Hepatocyte (in vitro differentiated cells): ENCODE data around the gene MATN4. TPM values are rescaled to one million over a fixed set of nuclear protein-coding genes. Genes with fewer than 3 reads are reported as not detected.

Source experiments
- DNase-seq: peaks from one replicate; pipeline ENCODE4 v3.0.0-alpha.2; 2016; ENCODE audit warnings: low spot score
- H2AFZ ChIP-seq: fragments of 200-600 bp; sonication (generic); 2 replicates; pipeline ENCODE4 v1.6.0; 2016; ENCODE audit warnings: antibody characterized with exemption, mild to moderate bottlenecking
- H3K27ac ChIP-seq: fragments of 200-600 bp; sonication (generic); 2 replicates; pipeline ENCODE4 v1.5.1; 2016; ENCODE audit warnings: mild to moderate bottlenecking
- H3K27me3 ChIP-seq: fragments of 200-600 bp; sonication (generic); 2 replicates; pipeline ENCODE4 v1.6.1; 2016
- H3K36me3 ChIP-seq: fragments of 200-600 bp; sonication (generic); replicated peaks from 2 replicates; pipeline ENCODE4 v1.5.1; 2016; ENCODE audit warnings: low read depth; ENCODE audit not compliant: insufficient read depth
- H3K4me1 ChIP-seq: fragments of 200-600 bp; sonication (generic); 2 replicates; pipeline ENCODE4 v1.5.1; 2016; ENCODE audit warnings: mild to moderate bottlenecking, moderate library complexity; ENCODE audit not compliant: insufficient read depth
- H3K4me2 ChIP-seq: fragments of 200-600 bp; sonication (generic); 2 replicates; pipeline ENCODE4 v1.6.0; 2016
- H3K4me3 ChIP-seq: fragments of 200-600 bp; sonication (generic); 2 replicates; pipeline ENCODE4 v1.5.1; 2016; ENCODE audit warnings: mild to moderate bottlenecking
- H3K79me2 ChIP-seq: fragments of 200-600 bp; sonication (generic); 2 replicates; pipeline ENCODE4 v1.6.0; 2017; ENCODE audit warnings: mild to moderate bottlenecking
- H3K9me2 ChIP-seq: fragments of 200-600 bp; sonication (generic); replicated peaks from 2 replicates; pipeline ENCODE4 v1.6.0; 2017; ENCODE audit warnings: mild to moderate bottlenecking; ENCODE audit not compliant: insufficient read depth
- H3K9me3 ChIP-seq: fragments of 200-600 bp; sonication (generic); 2 replicates; pipeline ENCODE4 v1.5.1; 2016; ENCODE audit warnings: low read depth, mild to moderate bottlenecking
- H4K20me1 ChIP-seq: fragments of 200-600 bp; sonication (generic); 2 replicates; pipeline ENCODE4 v1.6.0; 2016; ENCODE audit warnings: mild to moderate bottlenecking; ENCODE audit not compliant: insufficient read depth, poor library complexity, severe bottlenecking
- EZH2 ChIP-seq: fragments of 200-600 bp; sonication (generic); IDR thresholded peaks from 2 replicates; pipeline ENCODE4 v1.6.1; 2016; ENCODE audit warnings: antibody characterized with exemption, mild to moderate bottlenecking, borderline replicate concordance
- EZH2phosphoT487 ChIP-seq: fragments of 200-600 bp; sonication (generic); IDR thresholded peaks from one replicate; pipeline ENCODE4 v1.6.1; 2018; ENCODE audit warnings: antibody characterized with exemption, mild to moderate bottlenecking, low read depth, moderate library complexity; ENCODE audit not compliant: unreplicated experiment, severe bottlenecking
- WGBS: methylation state at CpG from one replicate; pipeline ENCODE4 v1.1.6; 2016; ENCODE audit warnings: low lambda C conversion rate; ENCODE audit errors: missing lambda C conversion rate; 5-methylcytosine and 5-hydroxymethylcytosine counted together
- polyA plus RNA-seq: library from polyadenylated mRNA; unstranded; fragments of >200 nt; fragmentation: Nextera tagmentation; extraction: Ambion mirVana; gene quantifications from 2 replicates; pipeline ENCODE4 v1.2.1, GENCODE V29; 2016
- total RNA-seq: library from RNA; depleted of rRNA; stranded (reverse); fragments of >200 nt; gene quantifications from 2 replicates; pipeline ENCODE4 v1.2.3, GENCODE V29; 2014
- TF ChIP-seq, protein P1 (sequence below): fragments of 200-600 bp; sonication (generic); IDR thresholded peaks from 2 replicates; pipeline ENCODE4 v1.5.1; 2016; ENCODE audit warnings: antibody characterized with exemption, mild to moderate bottlenecking; ENCODE audit not compliant: poor library complexity

Gene MATN4
- total and polyA plus RNA-seq, 2 experiments from 2014 or later = 0.57 TPM; not detected in 1

DNA sequence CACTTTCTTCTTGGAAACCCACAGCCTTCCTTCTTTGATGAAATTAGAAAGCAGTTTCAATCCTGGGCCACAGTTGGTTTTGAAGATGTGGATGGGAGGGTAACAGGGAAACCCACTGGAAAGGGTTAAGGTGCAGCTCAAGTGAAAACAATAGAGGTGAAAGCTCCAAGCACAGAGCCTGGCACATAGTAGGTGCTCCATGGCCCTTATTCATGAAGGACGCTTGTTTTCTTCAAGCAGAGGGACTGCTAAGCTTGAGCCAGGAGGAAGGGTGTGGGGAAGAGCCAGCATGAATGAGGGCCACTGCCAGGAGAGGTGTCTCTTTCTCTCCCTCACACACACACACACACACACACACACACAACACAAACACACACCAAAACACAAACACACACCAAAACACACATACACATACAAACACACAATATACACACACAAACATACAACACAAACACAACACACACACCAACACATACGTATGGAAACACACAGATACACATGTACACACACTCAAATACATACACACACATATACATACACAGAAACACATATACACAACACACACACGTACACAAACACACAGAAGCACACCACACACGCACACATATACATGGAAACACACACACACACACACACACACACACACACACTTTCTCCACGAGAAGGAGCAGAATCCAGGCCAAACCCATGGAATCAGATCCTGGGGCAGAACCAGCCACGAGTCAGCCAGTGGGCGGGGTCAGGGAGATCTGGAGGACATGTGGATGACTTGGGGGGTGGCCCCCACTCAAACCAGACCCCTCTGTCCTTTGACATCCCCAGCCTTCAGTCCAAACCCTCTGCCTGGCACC is 25.2 kb downstream of the MATN4 start:
- no peaks in the 10 kb centered on the region for H3K9me3 ChIP-seq
- H2AFZ ChIP-seq = no peak overlapping the region
- no peak overlapping the region for H3K4me2 ChIP-seq
- no peaks in the 10 kb centered on the region for H3K36me3 ChIP-seq
- H3K4me1 ChIP-seq = no peaks in the 10 kb centered on the region
- H3K27ac ChIP-seq = no peak overlapping the region
- no peaks in the 10 kb centered on the region for H3K9me2 ChIP-seq
- H3K4me3 ChIP-seq = no peak overlapping the region
- DNase-seq = no peak
- H4K20me1 ChIP-seq = no peaks in the 10 kb centered on the region
- 79% methylated on average over 7 of the region's 7 CpGs for WGBS
- no peaks in the 10 kb centered on the region for H3K27me3 ChIP-seq
- TF ChIP-seq EZH2 (no peak), EZH2phosphoT487 (no peak)
- TF ChIP-seq, protein P1, sequence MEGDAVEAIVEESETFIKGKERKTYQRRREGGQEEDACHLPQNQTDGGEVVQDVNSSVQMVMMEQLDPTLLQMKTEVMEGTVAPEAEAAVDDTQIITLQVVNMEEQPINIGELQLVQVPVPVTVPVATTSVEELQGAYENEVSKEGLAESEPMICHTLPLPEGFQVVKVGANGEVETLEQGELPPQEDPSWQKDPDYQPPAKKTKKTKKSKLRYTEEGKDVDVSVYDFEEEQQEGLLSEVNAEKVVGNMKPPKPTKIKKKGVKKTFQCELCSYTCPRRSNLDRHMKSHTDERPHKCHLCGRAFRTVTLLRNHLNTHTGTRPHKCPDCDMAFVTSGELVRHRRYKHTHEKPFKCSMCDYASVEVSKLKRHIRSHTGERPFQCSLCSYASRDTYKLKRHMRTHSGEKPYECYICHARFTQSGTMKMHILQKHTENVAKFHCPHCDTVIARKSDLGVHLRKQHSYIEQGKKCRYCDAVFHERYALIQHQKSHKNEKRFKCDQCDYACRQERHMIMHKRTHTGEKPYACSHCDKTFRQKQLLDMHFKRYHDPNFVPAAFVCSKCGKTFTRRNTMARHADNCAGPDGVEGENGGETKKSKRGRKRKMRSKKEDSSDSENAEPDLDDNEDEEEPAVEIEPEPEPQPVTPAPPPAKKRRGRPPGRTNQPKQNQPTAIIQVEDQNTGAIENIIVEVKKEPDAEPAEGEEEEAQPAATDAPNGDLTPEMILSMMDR = no peak
- H3K79me2 ChIP-seq = no peaks in the 10 kb centered on the region

DNA sequence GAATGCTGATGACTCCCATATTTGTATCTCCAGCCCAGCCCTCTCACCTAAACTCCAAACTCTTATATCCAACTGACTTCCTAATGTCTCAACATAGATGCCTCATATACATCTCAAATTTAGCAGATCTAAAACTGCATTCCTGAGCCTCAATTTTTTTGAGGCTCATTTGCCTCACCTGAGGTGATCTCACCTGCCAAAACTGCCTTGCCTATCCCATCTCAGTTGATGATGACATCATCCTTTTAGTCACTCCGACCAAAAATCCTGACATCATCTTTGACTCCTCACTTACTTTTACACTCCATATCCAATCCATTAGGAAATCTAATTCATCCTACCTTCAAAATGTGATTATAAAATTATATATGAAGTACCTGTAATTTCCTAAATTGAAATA is 28.1 kb downstream of the MATN4 start:
- no peak for TF ChIP-seq EZH2
- TF ChIP-seq, protein P1 = no peak
- no peaks in the 10 kb centered on the region for H3K9me3 ChIP-seq
- no peaks in the 10 kb centered on the region for H3K36me3 ChIP-seq
- H3K4me3 ChIP-seq = no peak overlapping the region
- no peaks in the 10 kb centered on the region for H3K9me2 ChIP-seq
- no peaks in the 10 kb centered on the region for H3K27me3 ChIP-seq
- no peak overlapping the region for H3K27ac ChIP-seq
- H3K4me2 ChIP-seq = no peak overlapping the region
- H3K79me2 ChIP-seq = no peaks in the 10 kb centered on the region
- no peak overlapping the region for H2AFZ ChIP-seq
- no peak for DNase-seq
- WGBS = 80% methylated on average over 1 of the region's 1 CpG
- no peaks in the 10 kb centered on the region for H4K20me1 ChIP-seq
- no peaks in the 10 kb centered on the region for H3K4me1 ChIP-seq

DNA sequence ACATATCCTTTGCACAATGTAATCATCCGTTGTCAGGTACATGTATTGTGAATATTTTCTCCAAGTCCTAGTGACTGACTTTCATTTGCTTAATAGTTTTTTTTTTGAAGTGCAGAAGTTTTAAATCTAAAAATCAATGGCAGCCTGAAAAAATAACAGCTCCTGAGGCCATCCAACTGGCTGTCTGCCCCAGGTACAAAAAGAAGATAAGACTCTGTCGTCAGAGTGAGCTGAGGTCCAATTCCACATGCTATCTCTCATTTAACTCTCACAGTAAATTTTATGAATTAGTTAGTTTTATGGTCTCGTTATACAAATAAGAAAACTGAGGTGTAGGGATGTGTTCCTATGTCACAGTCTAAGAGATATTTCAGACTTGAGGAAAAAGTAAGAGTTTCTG is 32.8 kb downstream of the MATN4 start:
- H3K4me1 ChIP-seq = no peaks in the 10 kb centered on the region
- WGBS = 79% methylated on average over 3 of the region's 3 CpGs

More for the DNA sequence above, 32.8 kb downstream of the MATN4 start:
- no peak overlapping the region for H3K27ac ChIP-seq
- no peaks in the 10 kb centered on the region for H3K79me2 ChIP-seq
- H3K9me3 ChIP-seq = no peaks in the 10 kb centered on the region
- no peak overlapping the region for H3K4me3 ChIP-seq
- H3K27me3 ChIP-seq = no peaks in the 10 kb centered on the region
- H2AFZ ChIP-seq = no peak overlapping the region
- no peak for DNase-seq
- no peaks in the 10 kb centered on the region for H3K9me2 ChIP-seq
- no peaks in the 10 kb centered on the region for H4K20me1 ChIP-seq
- TF ChIP-seq EZH2 (no peak), EZH2phosphoT487 (no peak)
- TF ChIP-seq, protein P1 = no peak
- no peaks in the 10 kb centered on the region for H3K36me3 ChIP-seq
- no peak overlapping the region for H3K4me2 ChIP-seq
